Fibroblast of villous mesenchyme (primary cell): ENCODE results near the gene PF4V1. TPM values are rescaled to one million over a fixed set of nuclear protein-coding genes. Genes with fewer than 3 reads are reported as not detected.

Experiments
- DNase-seq: peaks from one replicate; pipeline ENCODE4 v3.0.0-alpha.2; 2010; ENCODE audit warnings: low read depth
- H3K4me3 ChIP-seq: 2 replicates; pipeline ENCODE4 v1.5.1; 2011; ENCODE audit warnings: low read depth, mild to moderate bottlenecking, low read length
- CTCF ChIP-seq: IDR thresholded peaks from 2 replicates; pipeline ENCODE4 v1.5.1; 2012; ENCODE audit warnings: low read depth, mild to moderate bottlenecking, low read length; ENCODE audit not compliant: insufficient read depth
- total RNA-seq: library from RNA; depleted of rRNA; stranded (reverse); fragments of >200 nt; gene quantifications from 2 replicates; pipeline ENCODE4 v1.2.3, GENCODE V29; 2012

Gene PF4V1
- total RNA-seq, 1 donor = not detected

GRCh38 chr4:73872316-73873108 lies 19.4 kb downstream of the PF4V1 start:
- no peak for TF ChIP-seq CTCF
- DNase-seq = no peak
- H3K4me3 ChIP-seq = no peak overlapping the region

GRCh38 chr4:73874386-73874785 lies 21.3 kb downstream of the PF4V1 start:
- no peak for DNase-seq
- H3K4me3 ChIP-seq = no peak overlapping the region
- TF ChIP-seq CTCF = no peak

GRCh38 chr4:73875401-73875800 lies 22.3 kb downstream of the PF4V1 start:
- TF ChIP-seq CTCF = no peak
- H3K4me3 ChIP-seq = no peak overlapping the region
- no peak for DNase-seq

- no peak for TF ChIP-seq CTCF
- DNase-seq = no peak
- no peak overlapping the region for H3K4me3 ChIP-seq
Measured at GRCh38 chr4:73883306-73883705, 30.2 kb downstream of the PF4V1 start.

- no peak overlapping the region for H3K4me3 ChIP-seq
- no peak for TF ChIP-seq CTCF
- no peak for DNase-seq
Measured at GRCh38 chr4:73885574-73886267, 32.6 kb downstream of the PF4V1 start.

GRCh38 chr4:73891326-73891725 lies 38.2 kb downstream of the PF4V1 start:
- no peak for DNase-seq
- no peak for TF ChIP-seq CTCF
- H3K4me3 ChIP-seq = no peak overlapping the region
